HG02938 (cell line): Measurements from ENCODE around the gene PSTK.

ENCODE experiments used
- ATAC-seq: cut with Tn5 transposase; IDR thresholded peaks from one replicate; pipeline ENCODE4 v1.9.1; 2021; ENCODE audit warnings: mild to moderate bottlenecking, moderate library complexity; ENCODE audit not compliant: unreplicated experiment

The PSTK gene, protein sequence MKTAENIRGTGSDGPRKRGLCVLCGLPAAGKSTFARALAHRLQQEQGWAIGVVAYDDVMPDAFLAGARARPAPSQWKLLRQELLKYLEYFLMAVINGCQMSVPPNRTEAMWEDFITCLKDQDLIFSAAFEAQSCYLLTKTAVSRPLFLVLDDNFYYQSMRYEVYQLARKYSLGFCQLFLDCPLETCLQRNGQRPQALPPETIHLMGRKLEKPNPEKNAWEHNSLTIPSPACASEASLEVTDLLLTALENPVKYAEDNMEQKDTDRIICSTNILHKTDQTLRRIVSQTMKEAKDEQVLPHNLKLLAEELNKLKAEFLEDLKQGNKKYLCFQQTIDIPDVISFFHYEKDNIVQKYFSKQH

DNA sequence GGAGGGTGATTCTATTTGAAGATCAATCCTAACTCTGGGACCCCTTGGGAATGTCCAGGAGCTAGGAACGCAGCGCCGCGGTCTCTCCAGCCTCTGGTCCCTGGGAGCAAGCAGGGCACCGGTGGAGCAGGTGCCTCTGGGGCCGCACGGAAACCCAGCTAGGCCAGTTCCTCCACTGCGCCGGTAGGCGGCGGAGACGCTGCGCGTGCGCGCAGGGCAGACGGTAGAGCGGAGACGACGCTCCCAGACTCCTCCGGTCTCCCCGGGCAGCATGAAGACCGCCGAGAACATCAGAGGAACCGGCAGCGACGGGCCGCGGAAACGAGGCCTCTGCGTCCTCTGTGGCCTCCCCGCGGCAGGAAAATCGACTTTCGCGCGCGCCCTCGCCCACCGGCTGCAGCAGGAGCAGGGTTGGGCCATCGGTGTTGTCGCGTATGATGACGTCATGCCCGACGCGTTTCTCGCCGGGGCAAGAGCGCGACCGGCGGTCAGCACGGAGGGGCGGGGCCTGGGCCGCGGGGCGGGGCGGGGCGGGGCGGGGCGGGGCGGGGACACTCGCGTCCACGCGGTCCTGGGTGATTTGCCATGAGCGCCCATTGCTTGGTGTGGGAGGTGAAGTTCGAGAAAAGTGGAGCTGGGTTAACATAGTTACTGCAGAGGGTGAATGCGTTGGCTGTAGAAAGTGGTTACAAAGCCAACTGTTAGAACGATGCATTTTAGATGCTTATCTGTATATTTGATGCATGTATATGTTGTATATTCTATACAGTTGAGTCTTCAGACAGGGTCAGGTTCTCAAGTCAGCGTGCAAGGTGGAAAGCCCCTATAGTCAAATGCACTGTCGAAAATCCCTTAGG is at the start of gene PSTK:
PSTK (plus strand) TSS at position 193 of the 857 bp plus-strand sequence; CDS start at position 272, 79 bp downstream.
- peak; percentile 95 for ATAC-seq

DNA sequence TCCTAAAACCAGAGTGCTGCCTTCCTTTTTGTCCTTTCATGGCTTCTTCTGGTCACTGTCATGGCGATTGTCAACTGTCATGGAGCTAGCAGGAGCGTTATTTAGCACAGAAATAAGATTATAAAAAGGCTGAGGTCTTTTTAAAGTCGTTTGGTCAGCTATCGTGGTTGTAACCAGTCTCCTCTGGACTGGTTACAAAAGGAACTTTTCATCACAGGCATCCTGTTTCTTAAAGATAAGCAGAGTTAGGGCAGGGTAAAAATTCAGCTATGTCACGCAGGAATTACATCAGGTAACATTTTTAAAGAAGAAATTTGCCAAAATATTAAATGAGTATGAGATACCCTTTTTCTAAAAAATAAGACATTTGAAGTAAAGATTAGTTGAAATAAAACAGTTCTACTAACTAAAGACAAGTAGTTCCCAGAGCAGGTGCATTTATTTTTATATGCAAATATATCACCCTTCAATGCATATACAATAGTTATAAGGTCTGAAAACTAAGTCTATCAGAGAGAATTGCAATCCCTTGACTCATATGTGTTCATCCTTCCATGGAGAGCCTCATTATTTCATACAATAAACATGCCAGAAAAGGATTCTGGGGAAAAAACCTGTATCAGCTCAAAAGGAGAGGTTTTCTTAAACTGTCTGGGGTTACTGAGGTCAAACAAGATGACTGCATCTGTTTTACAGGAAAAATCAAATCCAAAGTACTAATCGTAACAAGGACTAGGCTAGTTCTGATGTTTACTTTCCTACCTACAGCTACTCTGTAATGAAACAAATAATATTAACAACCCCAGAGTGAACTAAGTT is 48.9 kb upstream of the PSTK start:
- no peak for ATAC-seq

DNA sequence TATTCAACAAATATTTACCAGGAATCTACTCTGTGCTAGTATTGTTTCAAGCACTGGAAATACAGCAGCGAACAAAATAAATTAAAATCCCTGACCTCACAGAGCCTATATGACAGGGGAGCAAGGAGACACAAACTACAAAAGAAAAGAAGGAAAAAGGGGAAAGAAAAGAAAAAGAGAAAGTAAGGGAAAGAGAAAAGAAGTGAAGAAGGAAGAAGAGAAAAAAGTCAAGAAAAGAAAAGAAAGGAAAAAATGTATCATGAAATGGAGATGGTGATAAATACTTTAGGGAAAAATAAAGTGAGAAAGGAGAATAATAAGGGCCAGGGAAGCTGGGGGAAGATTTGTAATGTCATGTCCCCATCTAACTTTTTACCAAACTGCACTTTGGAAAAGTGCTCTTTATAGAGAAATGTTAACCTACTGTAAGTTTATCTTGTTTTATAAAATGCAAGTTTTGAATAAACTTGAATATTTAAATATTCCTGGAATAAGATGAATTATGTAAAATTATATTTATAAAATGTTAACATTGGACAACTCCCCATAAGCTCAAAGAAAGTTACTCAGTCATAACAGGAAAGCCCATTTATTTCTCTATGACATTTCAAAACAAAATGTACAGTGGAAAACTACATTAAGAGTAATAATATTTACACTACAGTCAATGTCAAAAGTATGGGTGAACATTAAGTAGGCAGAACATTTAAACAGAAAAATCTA is 40.9 kb upstream of the PSTK start:
- no peak for ATAC-seq

DNA sequence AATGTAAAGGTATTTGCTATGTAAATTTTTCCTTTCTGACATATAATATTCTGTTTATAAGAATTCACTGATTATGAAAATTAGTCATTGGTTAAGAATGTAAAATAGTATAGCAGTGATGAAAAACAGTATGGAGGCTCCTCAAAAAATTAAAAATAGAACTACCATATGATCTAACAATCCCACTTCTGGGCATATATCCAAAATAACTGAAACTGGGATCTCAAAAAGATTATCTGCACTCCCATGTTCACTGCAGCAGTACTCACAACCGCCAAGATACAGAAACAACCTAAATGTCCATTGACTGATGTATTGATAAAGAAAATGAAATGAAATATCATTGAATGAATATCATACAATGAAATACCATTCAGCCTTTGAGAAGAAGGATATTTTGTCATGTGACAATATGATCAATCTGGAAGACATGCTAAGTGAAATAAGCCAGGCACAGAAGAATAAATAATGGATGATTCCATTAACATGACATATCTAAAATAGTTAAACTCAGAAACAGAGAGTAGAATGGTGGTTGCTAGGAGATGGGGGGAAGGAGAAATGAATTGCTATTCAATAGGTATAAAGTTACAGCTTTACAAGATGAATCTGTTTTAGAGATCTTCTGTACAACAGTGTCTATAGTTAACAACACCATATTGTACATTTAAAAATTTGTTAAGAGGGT is 40.2 kb upstream of the PSTK start:
- no peak for ATAC-seq

DNA sequence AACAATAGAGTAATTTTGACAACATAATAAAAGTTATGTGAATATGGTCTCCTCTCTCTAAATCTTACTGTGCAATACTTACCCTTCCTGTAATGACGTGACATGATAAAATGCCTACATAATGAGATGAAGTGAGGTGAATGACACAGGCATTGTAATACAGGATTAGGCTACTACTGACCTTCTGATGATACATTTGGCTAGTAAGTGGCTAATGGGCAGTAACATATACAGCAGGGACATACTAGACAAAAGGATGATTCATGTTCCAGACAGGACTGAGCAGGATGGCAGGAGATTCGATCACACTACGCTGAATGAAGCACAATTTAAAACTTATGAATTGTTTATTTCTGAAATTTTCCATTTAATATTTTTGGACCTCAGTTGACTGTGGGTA is 30.9 kb upstream of the PSTK start:
- ATAC-seq: no peak

DNA sequence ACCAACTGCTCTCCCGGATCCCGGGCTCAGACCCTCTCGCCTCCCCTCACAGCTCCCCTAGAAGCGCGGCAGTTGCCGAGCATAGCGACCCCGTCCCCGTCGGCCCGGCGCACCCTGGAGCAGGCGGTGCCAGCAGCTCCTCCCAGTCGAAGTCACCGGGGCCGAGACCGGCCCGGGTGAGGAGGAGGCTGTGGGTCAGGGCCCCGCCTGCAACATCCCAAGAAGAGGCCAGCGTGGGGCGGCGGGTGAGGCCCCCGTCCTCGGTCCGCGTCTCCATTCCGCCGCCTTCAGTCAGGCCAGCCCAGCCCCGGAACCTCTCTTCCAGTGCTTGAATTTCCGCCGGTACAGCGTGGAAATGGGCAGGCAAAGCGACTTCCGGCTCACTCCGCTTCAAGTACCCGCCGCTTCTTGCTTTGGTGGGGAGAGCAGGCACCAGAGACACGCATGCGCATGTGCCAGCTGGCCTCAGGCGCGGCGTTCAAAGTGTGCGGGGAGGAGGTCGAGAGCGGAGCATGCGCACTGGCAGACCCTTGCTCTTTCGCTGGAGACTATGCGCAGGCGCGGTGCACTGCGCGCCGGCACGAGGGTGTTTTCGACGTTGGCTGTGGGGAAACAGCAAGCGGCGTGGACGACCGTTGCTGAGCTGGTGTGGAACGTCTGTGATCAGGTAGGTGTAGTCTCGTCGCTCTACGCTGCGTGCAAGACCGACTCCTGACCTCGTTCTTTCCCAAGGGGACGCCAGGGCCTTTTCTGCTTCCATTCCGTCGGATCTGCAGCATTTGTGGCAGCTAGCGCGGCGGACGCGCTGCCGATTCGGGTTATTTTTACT is 26.1 kb upstream of the PSTK start, which contains the start of gene C10orf88:
C10orf88 (minus strand) TSS at position 326 of the 829 bp plus-strand sequence; CDS start at position 277, 49 bp downstream.
- ATAC-seq: peak; percentile 99

DNA sequence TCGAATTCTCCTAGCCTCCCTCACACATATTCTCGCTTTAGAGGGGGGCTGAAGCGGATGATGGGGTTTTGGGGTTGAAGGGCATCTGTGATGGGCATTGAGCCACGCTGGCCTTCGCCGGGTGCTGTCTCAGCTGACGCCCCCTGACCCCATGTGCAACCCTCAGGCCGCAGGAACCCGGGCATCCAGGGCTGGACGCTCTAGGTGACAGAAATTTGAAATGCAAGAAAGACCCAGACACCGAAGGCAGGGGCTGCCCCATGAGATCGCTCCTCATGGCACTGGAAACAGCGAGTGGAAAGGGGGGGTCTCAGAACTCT is 25.5 kb upstream of the PSTK start:
- no peak for ATAC-seq

DNA sequence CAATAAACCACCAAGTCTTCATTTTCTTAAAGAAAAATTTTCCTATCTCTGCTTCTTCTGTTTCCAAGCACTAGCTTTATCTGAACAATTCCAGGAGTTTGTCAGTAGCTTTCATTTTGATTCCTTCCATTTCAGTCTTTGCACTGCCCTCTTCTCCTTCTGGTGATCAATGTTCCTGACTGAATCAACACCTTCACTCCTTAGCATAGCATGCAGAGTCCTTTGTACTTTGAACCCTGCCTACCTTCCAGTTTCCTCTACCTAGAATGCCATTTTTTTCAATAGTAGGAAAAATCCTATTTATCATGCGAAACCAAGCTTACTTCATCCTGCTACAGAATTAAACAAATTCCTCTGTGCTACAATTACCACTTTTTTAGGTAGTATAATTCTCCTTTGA is 24.3 kb upstream of the PSTK start:
- ATAC-seq: no peak

DNA sequence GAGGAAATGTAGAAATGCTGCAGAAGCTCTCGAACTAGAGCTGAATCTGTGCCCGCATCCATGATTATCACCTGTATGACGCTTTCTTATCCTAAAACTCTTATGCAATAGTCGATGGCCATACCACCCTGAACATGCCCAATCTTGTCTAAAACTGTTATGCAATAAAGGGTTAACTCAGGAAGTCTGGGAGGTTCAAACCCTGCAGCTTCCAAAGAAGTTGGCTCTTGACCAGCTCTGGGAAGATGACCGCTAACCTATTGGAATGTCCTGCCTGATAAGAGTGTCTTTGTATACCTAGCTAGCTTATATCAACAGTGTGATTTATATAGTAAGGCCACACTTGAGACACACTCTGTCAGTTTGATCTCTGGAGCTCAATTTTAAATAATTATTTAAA is 22.7 kb upstream of the PSTK start:
- ATAC-seq: no peak

DNA sequence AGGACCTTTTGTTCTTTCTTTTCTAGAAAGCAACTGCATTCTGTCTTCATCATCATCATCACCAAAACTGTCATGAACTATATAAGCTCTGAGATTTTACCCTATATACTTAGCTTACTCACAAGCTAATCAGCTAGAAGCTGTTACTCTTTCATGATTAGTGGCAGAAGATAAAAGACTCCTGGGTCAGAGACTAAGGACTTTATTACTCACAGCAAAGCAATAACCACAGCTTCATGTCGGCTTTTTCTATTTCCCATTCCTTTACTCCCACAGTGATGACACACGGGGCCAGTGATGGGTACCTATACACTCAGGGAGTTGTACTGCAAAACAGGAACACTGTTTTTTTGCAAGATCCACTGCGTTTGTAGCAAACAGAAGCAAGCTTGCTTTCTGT is 17.8 kb upstream of the PSTK start:
- ATAC-seq: no peak

DNA sequence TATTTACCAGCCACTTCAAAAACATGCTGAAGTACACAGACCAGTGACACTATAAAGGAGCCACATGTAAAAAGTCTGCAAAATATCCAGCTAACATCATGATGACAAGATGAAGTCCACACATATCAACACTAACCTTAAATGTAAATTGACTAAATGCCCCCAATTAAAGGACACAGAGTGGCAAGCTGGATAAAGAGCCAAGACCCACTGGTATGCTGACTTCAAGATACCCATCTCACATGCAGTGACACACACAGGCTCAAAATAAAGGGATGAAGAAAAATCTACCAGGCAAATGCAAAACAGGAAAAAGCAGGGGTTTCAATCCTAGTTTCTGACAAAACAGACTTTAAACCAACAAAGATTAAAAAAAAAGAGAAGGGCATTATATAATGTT is 13.3 kb upstream of the PSTK start:
- no peak for ATAC-seq

DNA sequence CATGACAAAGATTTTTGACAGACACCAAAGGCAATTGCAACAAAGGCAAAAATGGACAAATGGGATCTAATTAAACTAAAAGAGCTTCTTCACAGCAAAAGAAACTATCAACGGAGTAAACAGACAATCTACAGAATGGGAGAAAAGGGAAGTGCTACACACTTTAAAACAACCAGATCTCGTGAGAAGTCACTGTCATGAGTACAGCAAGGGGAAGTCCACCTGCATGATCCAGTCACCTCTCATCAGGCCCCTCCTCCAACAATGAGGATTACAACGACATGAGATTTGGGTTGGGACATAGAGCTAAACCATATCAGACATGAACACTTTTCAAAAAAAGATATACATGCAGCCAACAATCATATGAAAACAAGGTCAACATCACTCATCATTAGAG is 11.5 kb upstream of the PSTK start:
- no peak for ATAC-seq

DNA sequence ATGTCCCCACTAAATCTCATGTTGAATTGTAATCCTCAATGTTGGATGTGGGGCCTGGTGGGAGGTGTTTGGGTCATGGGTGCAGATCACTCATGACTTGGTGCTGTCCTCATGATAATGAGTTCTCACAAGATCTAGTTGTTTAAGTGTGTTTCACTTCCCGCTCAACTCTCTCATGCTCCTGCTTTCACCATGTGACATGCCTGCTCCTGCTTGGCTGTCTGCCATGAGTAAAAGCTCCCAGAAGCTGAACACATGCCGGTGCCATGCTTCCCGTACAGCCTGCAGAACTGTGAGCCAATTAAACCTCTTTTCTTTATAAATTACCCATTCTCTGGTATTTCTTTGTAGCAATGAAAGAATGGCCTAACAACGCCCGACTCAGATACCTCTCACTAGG is 6.2 kb upstream of the PSTK start:
- ATAC-seq: no peak

DNA sequence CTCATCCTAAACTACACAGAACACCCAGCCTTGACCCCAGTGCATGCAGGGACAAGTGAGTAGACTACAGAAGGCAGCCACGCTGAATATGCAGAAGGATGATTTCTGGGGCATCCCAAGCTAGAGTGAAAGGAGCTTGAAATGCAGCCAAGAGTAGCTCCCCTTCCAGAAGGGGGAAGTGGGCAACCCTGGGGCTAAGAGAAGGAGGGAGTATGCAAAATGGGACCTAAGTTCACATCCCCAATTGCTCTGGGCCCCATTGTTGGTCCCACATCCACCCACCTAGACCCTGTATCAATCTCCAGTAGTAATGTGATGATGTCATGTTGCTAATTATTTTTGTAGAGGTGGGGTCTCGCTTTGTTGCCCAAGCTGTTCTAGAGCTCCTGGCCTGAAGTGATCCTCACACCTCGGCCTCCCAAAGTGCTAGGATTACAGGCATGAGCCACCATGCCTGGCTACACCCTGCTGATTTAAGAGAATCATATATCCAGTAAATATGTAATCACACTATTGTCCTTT is 5.6 kb upstream of the PSTK start:
- no peak for ATAC-seq

DNA sequence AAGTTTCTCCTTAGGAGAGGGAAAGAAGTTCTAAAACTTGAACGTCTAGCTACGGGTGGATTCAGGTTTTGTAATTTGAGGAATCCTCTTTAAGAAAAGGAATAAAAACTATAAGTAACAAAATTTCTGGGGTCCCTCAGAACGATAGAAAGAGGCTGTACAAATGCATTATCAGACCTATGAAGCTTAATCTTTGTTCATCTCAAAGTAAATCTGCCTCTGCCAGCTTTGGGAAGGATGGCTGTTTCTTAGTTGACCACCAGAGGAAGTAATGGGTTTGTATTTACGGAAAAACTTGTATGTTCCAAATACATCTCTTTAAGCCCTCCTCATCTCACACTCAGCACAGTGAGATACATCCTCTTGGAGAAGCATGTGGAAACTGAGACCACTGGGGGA is 864 bp downstream of the PSTK start:
- ATAC-seq: no peak

DNA sequence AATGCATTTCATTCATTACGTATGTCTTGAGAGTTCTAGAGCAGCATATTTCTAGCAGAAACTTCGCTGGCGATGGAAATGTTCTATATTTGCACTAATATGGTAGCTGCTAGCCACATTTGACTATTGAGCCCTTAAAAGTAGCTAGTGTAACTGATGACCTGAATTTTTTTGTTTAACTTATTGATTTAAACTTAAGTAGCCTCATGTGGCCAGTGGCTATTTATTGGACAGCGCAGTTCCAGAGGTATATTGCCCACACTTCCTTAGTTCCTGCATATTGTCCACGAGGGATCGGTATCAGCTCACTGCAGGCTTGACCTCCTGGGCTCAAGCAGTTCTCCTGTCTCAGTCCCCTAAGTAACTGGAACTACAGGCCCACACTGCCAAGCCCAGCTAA is 3.7 kb downstream of the PSTK start:
- no peak for ATAC-seq

DNA sequence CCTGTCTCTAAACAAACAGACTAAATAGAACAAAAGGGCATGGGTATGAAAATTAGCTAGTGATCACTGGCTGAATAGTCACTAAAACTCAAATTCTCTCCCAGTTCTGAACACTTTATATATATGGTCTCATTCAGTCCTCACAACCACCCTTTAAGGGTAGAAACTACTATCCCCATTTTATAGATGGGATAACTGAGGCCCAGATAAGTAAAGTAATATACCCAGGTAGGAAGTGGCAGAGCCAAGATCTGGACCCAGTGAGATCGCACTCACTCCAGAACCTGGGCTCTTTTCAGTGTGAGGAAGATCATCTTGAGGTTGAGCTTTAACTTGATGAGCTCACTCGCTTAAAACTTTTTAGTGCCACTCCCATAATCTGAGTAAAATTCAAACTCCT is 4.5 kb downstream of the PSTK start:
- no peak for ATAC-seq

DNA sequence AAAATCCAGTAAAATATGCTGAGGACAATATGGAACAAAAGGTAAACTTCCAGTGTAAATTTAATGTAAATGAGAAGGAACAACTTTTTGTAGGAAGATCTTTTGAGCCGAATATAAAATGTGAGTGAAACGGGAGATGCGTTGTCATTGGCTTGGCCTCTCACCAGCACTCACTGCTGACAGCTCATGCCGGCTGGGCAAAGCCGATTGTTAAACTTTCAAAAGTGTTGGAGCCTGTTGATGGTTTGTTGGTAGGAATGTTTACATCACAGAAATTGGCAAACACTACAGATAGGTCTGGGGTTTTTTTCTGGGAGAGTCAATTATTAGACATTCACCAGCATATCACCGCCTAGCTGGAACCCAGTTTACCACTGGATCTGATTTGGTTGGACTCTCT is 6.1 kb downstream of the PSTK start:
- ATAC-seq: no peak

DNA sequence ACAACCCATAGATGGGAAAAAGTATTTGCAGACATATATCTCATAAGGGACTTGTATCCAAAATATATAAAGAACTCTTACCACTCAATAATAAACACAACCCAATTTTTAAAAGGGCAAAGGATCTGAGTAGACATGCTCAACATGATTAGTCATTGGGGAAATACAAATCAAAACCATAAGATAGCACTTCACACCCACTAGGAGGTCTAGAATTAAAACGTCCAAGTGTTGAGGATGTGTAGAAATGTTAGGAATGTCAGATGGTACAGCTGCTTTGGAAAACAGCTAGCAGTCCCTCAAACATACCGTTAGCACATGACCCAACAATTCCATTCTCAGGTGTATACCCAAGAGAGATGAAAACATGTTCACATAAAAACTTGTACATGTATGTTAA is 8.3 kb downstream of the PSTK start:
- no peak for ATAC-seq
